Coronary artery (tissue), 2 donors: Measurements from ENCODE around the gene GALT.
A peak's percentile ranks its signal among the peaks of the same experiment; 100 is the strongest.

Experiments
- DNase-seq: peaks from one replicate; pipeline ENCODE4 v3.0.0-alpha.2; 2017; ENCODE audit warnings: low spot score
- H3K27ac ChIP-seq, 2 donors: fragments of 200-600 bp; sonication (generic); one replicate each; pipeline ENCODE4 v1.5.1; 2016 to 2019
- H3K4me3 ChIP-seq: fragments of 200-600 bp; sonication (generic); 2 replicates; pipeline ENCODE4 v1.5.1; 2016; ENCODE audit warnings: mild to moderate bottlenecking, moderate library complexity
- CTCF ChIP-seq: fragments of 200-600 bp; sonication (generic); IDR thresholded peaks from one replicate; pipeline ENCODE4 v1.5.1; 2019; ENCODE audit warnings: antibody characterized with exemption

Gene GALT

GRCh38 chr9:34662526-34663302 lies 16.2 kb downstream of the GALT start, which contains the start of gene CCL27:
Gene CCL27, minus strand, starts transcription at chr9:34662657. Its CDS starts 24 bp downstream, at chr9:34662633.
- H3K4me3 ChIP-seq = no peak within 1 kb of the TSS
- no peak for TF ChIP-seq CTCF
- DNase-seq = no peak
- peak within 1 kb of the TSS in 1 of 2 donors; percentile 100 for H3K27ac ChIP-seq

GRCh38 chr9:34663303-34663605 lies 16.8 kb downstream of the GALT start:
- peak overlapping the region in 1 of 2 donors; percentile 100 for H3K27ac ChIP-seq

GRCh38 chr9:34664281-34665066 lies 18.0 kb downstream of the GALT start:
- peak; percentile 91 for DNase-seq
- H3K27ac ChIP-seq = peak overlapping the region; percentile 98 to 100
- peak overlapping the region; percentile 92 for H3K4me3 ChIP-seq
- peak; percentile 66 for TF ChIP-seq CTCF

More at GRCh38 chr9:34663303-34663605, 16.8 kb downstream of the GALT start:
- DNase-seq = no peak
- no peak for TF ChIP-seq CTCF
- no peak overlapping the region for H3K4me3 ChIP-seq

- no peak for TF ChIP-seq CTCF
- Histone ChIP-seq H3K27ac (peak overlapping the region; percentile 98 to 100), H3K4me3 (peak overlapping the region; percentile 92)
- DNase-seq = no peak
Observed at GRCh38 chr9:34665067-34665380, 18.5 kb downstream of the GALT start.

- peak; percentile 96 for DNase-seq
- no peak for TF ChIP-seq CTCF
Observed at GRCh38 chr9:34665381-34666250, 19.1 kb downstream of the GALT start.

GRCh38 chr9:34669809-34670562 lies 23.5 kb downstream of the GALT start:
- H3K27ac ChIP-seq = no peak overlapping the region
- no peak for DNase-seq
- H3K4me3 ChIP-seq = no peak overlapping the region
- no peak for TF ChIP-seq CTCF

More at GRCh38 chr9:34665381-34666250, 19.1 kb downstream of the GALT start:
- H3K27ac ChIP-seq = peak overlapping the region; percentile 98 to 100
- peak overlapping the region; percentile 92 for H3K4me3 ChIP-seq
